HepG2 (cell line): ENCODE data around the gene GPR17. TPM values are rescaled to one million over a fixed set of nuclear protein-coding genes. Genes with fewer than 3 reads are reported as not detected.

Experiments
- polyA plus RNA-seq, 8 experiments: library from polyadenylated mRNA; depleted of rRNA in 3 of 8; stranded (reverse) in 7 of 8; unstranded in 1 of 8; fragments of >200 nt; fragmentation: Illumina TruSeq in 4 of 8; extraction: Trizol in 4 of 8; gene quantifications; 2 replicates each; pipeline versions ENCODE4 v1.2.1 to v1.2.3, GENCODE V29; 2011 to 2016; ENCODE audit warnings: low read depth in 4 of 8, missing spikeins in 1 of 8, mixed read lengths in 1 of 8; ENCODE audit not compliant: insufficient read depth in 1 of 8
- total RNA-seq, 5 experiments: library from RNA; depleted of rRNA; stranded (reverse); fragments of >200 nt; fragmentation: Illumina TruSeq; extraction: Trizol; gene quantifications; 2 replicates each; pipeline ENCODE4 v1.2.3, GENCODE V29; 2016; ENCODE audit warnings: low read depth in 1 of 5

The GPR17 gene
- total and polyA plus RNA-seq, 2 of the 13 experiments (the other 11 are each of a cell fraction or from before 2014, with no cell fraction given) = not detected

Other genes with a start within 250 kb of the GPR17 start
- 52.1 and 134 TPM in 2 replicates for gene PROC, start 227.7 kb upstream of the GPR17 start, total RNA-seq (2016; rRNA removed; fragmentation: Illumina TruSeq; extraction: Trizol)
- gene PROC, start 227.7 kb upstream of the GPR17 start, polyA plus RNA-seq (2011; rRNA removed) = 185 and 266 TPM in 2 replicates
- 62.3 and 90.2 TPM in 2 replicates for gene IWS1, start 119.7 kb upstream of the GPR17 start, total RNA-seq (2016; rRNA removed; fragmentation: Illumina TruSeq; extraction: Trizol)
- gene IWS1, start 119.7 kb upstream of the GPR17 start, polyA plus RNA-seq (2011; rRNA removed) = 25.7 and 28.9 TPM in 2 replicates
- gene MYO7B, start 110.5 kb upstream of the GPR17 start, total RNA-seq (2016; rRNA removed; fragmentation: Illumina TruSeq; extraction: Trizol) = not detected in 2 replicates
- gene MYO7B, start 110.5 kb upstream of the GPR17 start, polyA plus RNA-seq (2011; rRNA removed) = 0.03 TPM in 1 of 2 replicates, not detected in the other
- gene LIMS2, start 29.4 kb downstream of the GPR17 start, total RNA-seq (2016; rRNA removed; fragmentation: Illumina TruSeq; extraction: Trizol) = 0.90 and 1.0 TPM in 2 replicates
- 1.9 and 2.0 TPM in 2 replicates for gene LIMS2, start 29.4 kb downstream of the GPR17 start, polyA plus RNA-seq (2011; rRNA removed)
- 4.6 and 9.4 TPM in 2 replicates for gene SFT2D3, start 55.3 kb downstream of the GPR17 start, total RNA-seq (2016; rRNA removed; fragmentation: Illumina TruSeq; extraction: Trizol)
- 8.3 and 8.7 TPM in 2 replicates for gene SFT2D3, start 55.3 kb downstream of the GPR17 start, polyA plus RNA-seq (2011; rRNA removed)
- gene WDR33, start 165.0 kb downstream of the GPR17 start, total RNA-seq (2016; rRNA removed; fragmentation: Illumina TruSeq; extraction: Trizol) = 78.2 and 125 TPM in 2 replicates
- 44.5 and 54.9 TPM in 2 replicates for gene WDR33, start 165.0 kb downstream of the GPR17 start, polyA plus RNA-seq (2011; rRNA removed)
- 46.8 and 73.9 TPM in 2 replicates for gene POLR2D, start 212.0 kb downstream of the GPR17 start, total RNA-seq (2016; rRNA removed; fragmentation: Illumina TruSeq; extraction: Trizol)
- 22.3 and 26.9 TPM in 2 replicates for gene POLR2D, start 212.0 kb downstream of the GPR17 start, polyA plus RNA-seq (2011; rRNA removed)
- gene AMMECR1L, start 239.8 kb downstream of the GPR17 start, total RNA-seq (2016; rRNA removed; fragmentation: Illumina TruSeq; extraction: Trizol) = 14.2 and 14.7 TPM in 2 replicates
- 9.1 and 9.4 TPM in 2 replicates for gene AMMECR1L, start 239.8 kb downstream of the GPR17 start, polyA plus RNA-seq (2011; rRNA removed)